SK-N-SH (cell line): ENCODE data around the gene STAT5B. TPM values are rescaled to one million over a fixed set of nuclear protein-coding genes. Genes with fewer than 3 reads are reported as not detected.
A peak's percentile ranks its signal among the peaks of the same experiment; 100 is the strongest.

ENCODE experiments used
- CTCF ChIA-PET: fragments of 300-600, 350-600 bp; formaldehyde crosslinking; extraction: SDS; loops from one replicate; lab custom pipeline; 2021; lab: Yijun Ruan, JAX
- POLR2A ChIA-PET: fragments of 350-600 bp; sonication (Branson Sonifier 250); formaldehyde crosslinking; extraction: SDS; loops from one replicate; lab custom pipeline; 2020; ENCODE audit warnings: antibody characterized with exemption, inconsistent platforms; lab: Yijun Ruan, JAX
- DNase-seq: peaks from one replicate; pipeline ENCODE4 v3.0.0; 2012
- H2AFZ ChIP-seq: fragments of 200-600 bp; sonication (generic); 2 replicates; pipeline ENCODE4 v1.8.1; 2016; ENCODE audit warnings: antibody characterized with exemption, mild to moderate bottlenecking, low read depth
- H3F3A ChIP-seq: fragments of 200-600 bp; sonication (generic); replicated peaks from 2 replicates; pipeline ENCODE3; 2016; ENCODE audit warnings: antibody characterized with exemption, mild to moderate bottlenecking; ENCODE audit not compliant: insufficient read depth
- H3K27ac ChIP-seq, 2 experiments: fragments of 200-500 bp in 1 of 2; fragments of 200-600 bp in 1 of 2; sonication (Bioruptor generic) in 1 of 2; sonication (generic), shearing (Covaris generic) in 1 of 2; 2 replicates each; pipeline versions ENCODE4 v1.5.1 to v1.6.1; 2014 to 2016; ENCODE audit warnings: low read depth in 2 of 2, inconsistent platforms in 1 of 2, low read length in 1 of 2, mild to moderate bottlenecking in 1 of 2, mixed read lengths in 1 of 2
- H3K27me3 ChIP-seq: fragments of 200-600 bp; sonication (generic), shearing (Covaris generic); 2 replicates; pipeline ENCODE4 v1.6.1; 2016; ENCODE audit warnings: mixed run types; ENCODE audit not compliant: insufficient read depth
- H3K36me3 ChIP-seq, 2 experiments: fragments of 200-500 bp in 1 of 2; fragments of 200-600 bp in 1 of 2; sonication (Bioruptor generic) in 1 of 2; sonication (generic) in 1 of 2; replicated peaks in 1 of 2; 2 replicates each; pipeline versions ENCODE3 to v1.5.1; 2014 to 2016; ENCODE audit warnings: low read length in 1 of 2, mild to moderate bottlenecking in 1 of 2; ENCODE audit not compliant: insufficient read depth in 2 of 2, control insufficient read depth in 1 of 2
- H3K4me1 ChIP-seq, 2 experiments: fragments of 200-500 bp in 1 of 2; fragments of 200-600 bp in 1 of 2; sonication (Bioruptor generic) in 1 of 2; sonication (generic), shearing (Covaris generic) in 1 of 2; 2 replicates each; pipeline versions ENCODE4 v1.5.1 to v1.6.1; 2014 to 2016; ENCODE audit warnings: low read depth in 1 of 2, low read length in 1 of 2, mixed run types in 1 of 2; ENCODE audit not compliant: insufficient read depth in 2 of 2, control insufficient read depth in 1 of 2
- H3K4me2 ChIP-seq: fragments of 200-600 bp; sonication (generic), shearing (Covaris generic); 2 replicates; pipeline ENCODE4 v1.6.1; 2017; ENCODE audit warnings: mixed run types
- H3K4me3 ChIP-seq, 2 experiments: fragments of 200-500 bp in 1 of 2; fragments of 200-600 bp in 1 of 2; sonication (Bioruptor generic) in 1 of 2; sonication (generic), shearing (Covaris generic) in 1 of 2; 2 replicates each; pipeline versions ENCODE4 v1.5.1 to v1.8.1; 2014 to 2016; ENCODE audit warnings: low read depth in 2 of 2, inconsistent platforms in 1 of 2, low read length in 1 of 2, mild to moderate bottlenecking in 1 of 2, mixed read lengths in 1 of 2, moderate library complexity in 1 of 2
- H3K79me2 ChIP-seq: fragments of 200-600 bp; sonication (generic); 2 replicates; pipeline ENCODE4 v1.8.1; 2017; ENCODE audit warnings: mild to moderate bottlenecking; ENCODE audit not compliant: insufficient read depth
- H3K9ac ChIP-seq: fragments of 200-600 bp; sonication (generic); 2 replicates; pipeline ENCODE4 v1.6.1; 2017; ENCODE audit warnings: mixed run types
- H3K9me2 ChIP-seq: fragments of 200-600 bp; sonication (generic); 2 replicates; pipeline ENCODE4 v1.6.1; 2017; ENCODE audit warnings: mixed run types
- H3K9me3 ChIP-seq: fragments of 200-600 bp; sonication (generic); 2 replicates; pipeline ENCODE4 v1.6.1; 2017; ENCODE audit warnings: mixed run types, mild to moderate bottlenecking, moderate library complexity
- H4K20me1 ChIP-seq: fragments of 200-600 bp; sonication (generic); 2 replicates; pipeline ENCODE4 v1.6.1; 2017; ENCODE audit warnings: mild to moderate bottlenecking, mixed run types; ENCODE audit not compliant: insufficient read depth
- EP300 ChIP-seq, 2 experiments: IDR thresholded peaks; 2 replicates each; pipeline versions ENCODE4 v1.4.0 to v1.6.1; 2012; ENCODE audit warnings: borderline replicate concordance in 1 of 2, low read depth in 1 of 2, low read length in 1 of 2
- FOSL2 ChIP-seq: IDR thresholded peaks from 2 replicates; pipeline ENCODE4 v1.4.0; 2012; ENCODE audit warnings: low read depth, mild to moderate bottlenecking, moderate library complexity, borderline replicate concordance
- FOXJ3 ChIP-seq: sonication (generic); formaldehyde crosslinking; IDR thresholded peaks from 2 replicates; pipeline ENCODE4 v1.5.1; 2020; ENCODE audit warnings: mild to moderate bottlenecking, missing genetic modification reagents
- FOXM1 ChIP-seq: IDR thresholded peaks from 2 replicates; pipeline ENCODE4 v1.4.0; 2012; ENCODE audit warnings: low read depth, mild to moderate bottlenecking
- MXI1 ChIP-seq: IDR thresholded peaks from 2 replicates; pipeline ENCODE4 v1.6.1; 2012; ENCODE audit warnings: mild to moderate bottlenecking, low read depth, low read length, improper control_type of control experiment
- POLR2AphosphoS5 ChIP-seq: IDR thresholded peaks from 2 replicates; pipeline ENCODE4 v1.6.1; 2012; ENCODE audit warnings: low read depth, low read length
- RCOR1 ChIP-seq: fragments of 150-350 bp; IDR thresholded peaks from 2 replicates; pipeline ENCODE4 v1.6.1; 2017; ENCODE audit warnings: antibody characterized with exemption, low read length
- REST ChIP-seq: IDR thresholded peaks from 2 replicates; pipeline ENCODE4 v1.6.1; 2012; ENCODE audit warnings: mild to moderate bottlenecking, low read depth, low read length, moderate library complexity
- TAF1 ChIP-seq: IDR thresholded peaks from 2 replicates; pipeline ENCODE4 v1.6.1; 2012; ENCODE audit warnings: low read depth, mild to moderate bottlenecking, low read length, moderate library complexity, borderline replicate concordance
- USF1 ChIP-seq: IDR thresholded peaks from 2 replicates; pipeline ENCODE4 v1.4.0; 2012; ENCODE audit warnings: low read depth, borderline replicate concordance
- WGBS: methylation state at CpG from one replicate; pipeline ENCODE4 v1.1.6; 2017; ENCODE audit warnings: low lambda C conversion rate; 5-methylcytosine and 5-hydroxymethylcytosine counted together
- polyA plus RNA-seq, 3 experiments: library from polyadenylated mRNA; depleted of rRNA; stranded (reverse); fragments of >200 nt; gene quantifications; 2 replicates each; pipeline ENCODE4 v1.2.3, GENCODE V29; 2012
- TF ChIP-seq, protein P1 (sequence below): fragments of 200-600 bp; sonication (generic); IDR thresholded peaks from 2 replicates; pipeline ENCODE4 v1.6.1; 2017; ENCODE audit warnings: antibody characterized with exemption, mild to moderate bottlenecking, moderate library complexity
- TF ChIP-seq, protein P2 (sequence below): IDR thresholded peaks from 2 replicates; pipeline ENCODE4; 2012
- TF ChIP-seq, protein P3 (sequence below): IDR thresholded peaks from 2 replicates; pipeline ENCODE4 v1.4.0; 2012; ENCODE audit warnings: low read depth

The STAT5B gene
- polyA plus RNA-seq, 1 of the 3 experiments (the other 2 are of a cell fraction): 23.6 TPM

GRCh38 chr17:42182927-42183734 is 93.1 kb downstream of the STAT5B start:
- Histone ChIP-seq H3K4me3 (no peak overlapping the region), H3F3A (peaks cover 11% of the 10 kb centered on the region), H3K27me3 (no peaks in the 10 kb centered on the region), H3K9me3 (no peaks in the 10 kb centered on the region), H3K36me3 (no peaks in the 10 kb centered on the region), H3K27ac (no peak overlapping the region), H3K9me2 (no peaks in the 10 kb centered on the region), H3K9ac (no peak overlapping the region), H3K4me1 (peaks cover 4 to 15% of the 10 kb centered on the region in 2 experiments; a peak in 2 of 4 replicates), H2AFZ (0 out of 2 replicates have a peak overlapping the region, but pooled peaks have one; percentile 1), H3K79me2 (no peaks in the 10 kb centered on the region), H3K4me2 (no peak overlapping the region), H4K20me1 (no peaks in the 10 kb centered on the region)
- no peak for TF ChIP-seq REST
- TF ChIP-seq, protein P1, sequence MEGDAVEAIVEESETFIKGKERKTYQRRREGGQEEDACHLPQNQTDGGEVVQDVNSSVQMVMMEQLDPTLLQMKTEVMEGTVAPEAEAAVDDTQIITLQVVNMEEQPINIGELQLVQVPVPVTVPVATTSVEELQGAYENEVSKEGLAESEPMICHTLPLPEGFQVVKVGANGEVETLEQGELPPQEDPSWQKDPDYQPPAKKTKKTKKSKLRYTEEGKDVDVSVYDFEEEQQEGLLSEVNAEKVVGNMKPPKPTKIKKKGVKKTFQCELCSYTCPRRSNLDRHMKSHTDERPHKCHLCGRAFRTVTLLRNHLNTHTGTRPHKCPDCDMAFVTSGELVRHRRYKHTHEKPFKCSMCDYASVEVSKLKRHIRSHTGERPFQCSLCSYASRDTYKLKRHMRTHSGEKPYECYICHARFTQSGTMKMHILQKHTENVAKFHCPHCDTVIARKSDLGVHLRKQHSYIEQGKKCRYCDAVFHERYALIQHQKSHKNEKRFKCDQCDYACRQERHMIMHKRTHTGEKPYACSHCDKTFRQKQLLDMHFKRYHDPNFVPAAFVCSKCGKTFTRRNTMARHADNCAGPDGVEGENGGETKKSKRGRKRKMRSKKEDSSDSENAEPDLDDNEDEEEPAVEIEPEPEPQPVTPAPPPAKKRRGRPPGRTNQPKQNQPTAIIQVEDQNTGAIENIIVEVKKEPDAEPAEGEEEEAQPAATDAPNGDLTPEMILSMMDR: peak; percentile 11; the same call in 1 of the 2 replicates
- TF ChIP-seq FOSL2: peak; percentile 68
- DNase-seq: no peak
- ChIA-PET CTCF (interaction anchor here (0.7 to 2.1 kb wide), 4 partner anchors 10 to 220 kb away, joined by 3 to 10 read pairs (median 4); partner anchors contain the start of gene KAT2A), POLR2A (interaction anchor here (3.2 kb wide), 1 partner anchor 11 kb away, joined by 12 read pairs; the partner anchor contains the start of gene GHDC)
- 86% methylated on average over 7 of the region's 9 CpGs for WGBS

DNA sequence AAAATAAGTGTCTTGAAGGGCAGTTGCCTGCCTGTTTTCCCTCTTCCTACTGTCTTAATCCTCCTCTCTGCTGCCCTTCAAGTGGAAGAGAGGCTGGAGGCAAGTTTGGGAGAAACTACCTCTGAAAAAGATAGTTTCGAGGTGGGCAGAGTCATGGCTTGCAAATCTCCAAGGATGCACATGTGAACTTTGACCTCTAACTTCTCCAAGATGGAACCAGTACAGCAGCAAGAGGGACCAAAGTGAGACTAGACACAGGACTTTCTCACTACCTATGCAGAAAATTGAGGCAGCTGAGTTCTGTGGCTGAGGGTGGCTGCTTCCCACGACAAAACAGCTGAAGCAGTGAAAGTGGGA is 94.4 kb downstream of the STAT5B start:
- H3K79me2 ChIP-seq: no peaks in the 10 kb centered on the region
- no peak for DNase-seq
- H3K36me3 ChIP-seq: no peaks in the 10 kb centered on the region
- no peak overlapping the region for H3K27ac ChIP-seq
- 68% methylated on average over 2 of the region's 2 CpGs for WGBS
- no peaks in the 10 kb centered on the region for H3K9me3 ChIP-seq
- ChIA-PET CTCF (interaction anchor here (0.6 to 4.4 kb wide), 25 partner anchors 9 to 224 kb away, joined by 3 to 30 read pairs (median 6); partner anchors contain the start of genes GHDC, NKIRAS2 and RAB5C), POLR2A (interaction anchor here (1.6 kb wide), 1 partner anchor 67 kb away, joined by 3 read pairs; no protein-coding TSS in a partner anchor)
- no peak overlapping the region for H3K4me3 ChIP-seq
- H3K4me2 ChIP-seq: peak overlapping the region; percentile 90; the same call in 1 of the 2 replicates
- H4K20me1 ChIP-seq: no peaks in the 10 kb centered on the region
- H3K27me3 ChIP-seq: no peaks in the 10 kb centered on the region
- peaks cover 11% of the 10 kb centered on the region for H3F3A ChIP-seq
- no peak overlapping the region for H2AFZ ChIP-seq
- H3K9me2 ChIP-seq: no peaks in the 10 kb centered on the region
- H3K4me1 ChIP-seq: peaks cover 4 to 15% of the 10 kb centered on the region in 2 experiments; a peak in 2 of 4 replicates
- no peak overlapping the region for H3K9ac ChIP-seq
- no peak for TF ChIP-seq POLR2AphosphoS5
- TF ChIP-seq FOXM1: no peak
- TF ChIP-seq EP300 (IDR thresholded peaks at IDR 0.05; ENCODE audit: borderline replicate concordance in 1 of 2, low read depth in 1 of 2, low read length in 1 of 2): no peak
- TF ChIP-seq FOXJ3 (CRISPR knock-in tag): no peak
- TF ChIP-seq, protein P2, sequence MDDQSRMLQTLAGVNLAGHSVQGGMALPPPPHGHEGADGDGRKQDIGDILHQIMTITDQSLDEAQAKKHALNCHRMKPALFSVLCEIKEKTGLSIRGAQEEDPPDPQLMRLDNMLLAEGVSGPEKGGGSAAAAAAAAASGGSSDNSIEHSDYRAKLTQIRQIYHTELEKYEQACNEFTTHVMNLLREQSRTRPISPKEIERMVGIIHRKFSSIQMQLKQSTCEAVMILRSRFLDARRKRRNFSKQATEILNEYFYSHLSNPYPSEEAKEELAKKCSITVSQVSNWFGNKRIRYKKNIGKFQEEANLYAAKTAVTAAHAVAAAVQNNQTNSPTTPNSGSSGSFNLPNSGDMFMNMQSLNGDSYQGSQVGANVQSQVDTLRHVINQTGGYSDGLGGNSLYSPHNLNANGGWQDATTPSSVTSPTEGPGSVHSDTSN: no peak
- no peak for TF ChIP-seq USF1
- TF ChIP-seq, protein P3, sequence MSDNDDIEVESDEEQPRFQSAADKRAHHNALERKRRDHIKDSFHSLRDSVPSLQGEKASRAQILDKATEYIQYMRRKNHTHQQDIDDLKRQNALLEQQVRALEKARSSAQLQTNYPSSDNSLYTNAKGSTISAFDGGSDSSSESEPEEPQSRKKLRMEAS: no peak
- TF ChIP-seq, protein P1: no peak
- no peak for TF ChIP-seq MXI1
- no peak for TF ChIP-seq FOSL2
- no peak for TF ChIP-seq RCOR1
- no peak for TF ChIP-seq TAF1
